Ascending aorta (tissue), 2 donors: ENCODE results near the gene FAM229B. TPM values are rescaled to one million over a fixed set of nuclear protein-coding genes. Genes with fewer than 3 reads are reported as not detected.
"Not testable (repeated sequence)": the region's sequence is repeated elsewhere in the genome, so short reads cannot be mapped to it uniquely, and the experiment has no call there.

ENCODE experiments used
- DNase-seq, 2 donors: peaks; one replicate each; pipeline ENCODE4 v3.0.0-alpha.2; 2019; ENCODE audit warnings: low spot score in 2 of 2
- H3K27ac ChIP-seq, 2 donors: fragments of 200-600 bp; sonication (generic); one replicate each; pipeline ENCODE4 v1.5.1; 2016 to 2017; ENCODE audit warnings: mild to moderate bottlenecking in 1 of 2
- H3K27me3 ChIP-seq: fragments of 200-600 bp; sonication (generic); one replicate; pipeline ENCODE4 v1.5.1; 2017
- H3K36me3 ChIP-seq, 2 donors: fragments of 200-600 bp; sonication (generic); one replicate each; pipeline ENCODE4 v1.5.1; 2016
- H3K4me1 ChIP-seq, 2 donors: fragments of 200-600 bp; sonication (generic); one replicate each; pipeline ENCODE4 v1.5.1; 2016 to 2017; ENCODE audit warnings: mild to moderate bottlenecking in 1 of 2
- H3K4me3 ChIP-seq, 2 donors: fragments of 200-600 bp; sonication (generic); one replicate each; pipeline ENCODE4 v1.5.1; 2016 to 2017; ENCODE audit warnings: mild to moderate bottlenecking in 1 of 2
- H3K9me3 ChIP-seq, 2 donors: fragments of 200-600 bp; sonication (generic); one replicate each; pipeline ENCODE4 v1.5.1; 2016
- CTCF ChIP-seq, 3 experiments: fragments of 200-600 bp in 2 of 3; fragments of 450-650 bp in 1 of 3; sonication (generic) in 2 of 3; IDR thresholded peaks; one replicate each; pipeline ENCODE4 v1.5.1; 2016 to 2019; ENCODE audit warnings: antibody characterized with exemption in 3 of 3, mild to moderate bottlenecking in 1 of 3, moderate library complexity in 1 of 3
- intact Hi-C: fragments of 100-400 bp; cut with DNase I; formaldehyde crosslinking; loops from one replicate; pipeline ENCODE4 v1.15.1; 2023
- total RNA-seq: library from RNA; depleted of rRNA; stranded (reverse); fragments of >200 nt; gene quantifications from one replicate; pipeline ENCODE4 v1.1.0, GENCODE V29; 2016

The FAM229B gene
- total RNA-seq, 1 donor from 2014 or later, result 5.5 TPM

- H3K27ac ChIP-seq, result no peak overlapping the region
These were observed 13.2 kb downstream of the FAM229B start for GRCh38 chr6:112100561-112100960.

GRCh38 chr6:112106026-112106425 is 18.6 kb downstream of the FAM229B start:
- H3K4me1 ChIP-seq, intact Hi-C loops, H3K9me3 ChIP-seq, H3K4me3 ChIP-seq, DNase-seq, H3K27me3 ChIP-seq, H3K27ac ChIP-seq: not testable (repeated sequence)
- H3K36me3 ChIP-seq, result peaks cover 3 to 14% of the 10 kb centered on the region in 2 donors

More at GRCh38 chr6:112100561-112100960, 13.2 kb downstream of the FAM229B start:
- Histone ChIP-seq H3K9me3 (no peaks in the 10 kb centered on the region), H3K36me3 (peaks cover 2 to 20% of the 10 kb centered on the region in 2 donors), H3K4me3 (no peak overlapping the region), H3K4me1 (no peaks in the 10 kb centered on the region), H3K27me3 (no peaks in the 10 kb centered on the region)
- no peak for DNase-seq
- intact Hi-C loops, result no loop called here
- no peak for TF ChIP-seq CTCF (IDR thresholded peaks at IDR 0.05)

GRCh38 chr6:112106562-112106961 is 19.2 kb downstream of the FAM229B start:
- peaks cover 3 to 8% of the 10 kb centered on the region in 2 donors for H3K36me3 ChIP-seq
- no peak overlapping the region for H3K27ac ChIP-seq
- TF ChIP-seq CTCF (IDR thresholded peaks at IDR 0.05), result no peak
- intact Hi-C loops, result no loop called here
- H3K9me3 ChIP-seq, result no peaks in the 10 kb centered on the region
- H3K4me1 ChIP-seq, result no peaks in the 10 kb centered on the region
- DNase-seq, result no peak
- H3K27me3 ChIP-seq, result no peaks in the 10 kb centered on the region
- no peak overlapping the region for H3K4me3 ChIP-seq

- intact Hi-C loops, result no loop called here
- H3K36me3 ChIP-seq, result peaks cover 0 to 6% of the 10 kb centered on the region in 2 donors
- TF ChIP-seq CTCF (IDR thresholded peaks at IDR 0.05), result no peak
- no peaks in the 10 kb centered on the region for H3K9me3 ChIP-seq
- H3K27ac ChIP-seq, result no peak overlapping the region
- no peak for DNase-seq
- no peak overlapping the region for H3K4me3 ChIP-seq
- no peaks in the 10 kb centered on the region for H3K27me3 ChIP-seq
- H3K4me1 ChIP-seq, result no peaks in the 10 kb centered on the region
These were observed 21.9 kb downstream of the FAM229B start for GRCh38 chr6:112109262-112109661.

GRCh38 chr6:112113431-112113830 is 26.0 kb downstream of the FAM229B start:
- no peak overlapping the region for H3K27ac ChIP-seq
- no peak for TF ChIP-seq CTCF (IDR thresholded peaks at IDR 0.05)
- peaks cover 5 to 6% of the 10 kb centered on the region in 2 donors for H3K36me3 ChIP-seq

GRCh38 chr6:112113918-112114317 is 26.5 kb downstream of the FAM229B start:
- Histone ChIP-seq H3K27me3 (no peaks in the 10 kb centered on the region), H3K9me3 (no peaks in the 10 kb centered on the region), H3K27ac (no peak overlapping the region), H3K4me1 (no peaks in the 10 kb centered on the region), H3K36me3 (peaks cover 6% of the 10 kb centered on the region in 2 donors), H3K4me3 (no peak overlapping the region)
- DNase-seq, result no peak
- no peak for TF ChIP-seq CTCF (IDR thresholded peaks at IDR 0.05)
- intact Hi-C loops, result no loop called here

More at GRCh38 chr6:112113431-112113830, 26.0 kb downstream of the FAM229B start:
- DNase-seq, result no peak
- H3K9me3 ChIP-seq, result no peaks in the 10 kb centered on the region
- H3K4me3 ChIP-seq, result no peak overlapping the region
- no peaks in the 10 kb centered on the region for H3K4me1 ChIP-seq
- intact Hi-C loops, result no loop called here
- H3K27me3 ChIP-seq, result no peaks in the 10 kb centered on the region
